Endometrium (tissue), 2 donors: ENCODE results near the gene LIMCH1.
A peak's percentile ranks its signal among the peaks of the same experiment; 100 is the strongest.
"Not testable (repeated sequence)": the region's sequence is repeated elsewhere in the genome, so short reads cannot be mapped to it uniquely, and the experiment has no call there.

Experiments
- FAIRE-seq: peaks from 2 replicates; lab custom pipeline; 2012; peaks lifted over from hg19 to GRCh38; lab: Jason Lieb, UNC
- donor health status: control.
- donor health status: control.

The LIMCH1 gene

DNA sequence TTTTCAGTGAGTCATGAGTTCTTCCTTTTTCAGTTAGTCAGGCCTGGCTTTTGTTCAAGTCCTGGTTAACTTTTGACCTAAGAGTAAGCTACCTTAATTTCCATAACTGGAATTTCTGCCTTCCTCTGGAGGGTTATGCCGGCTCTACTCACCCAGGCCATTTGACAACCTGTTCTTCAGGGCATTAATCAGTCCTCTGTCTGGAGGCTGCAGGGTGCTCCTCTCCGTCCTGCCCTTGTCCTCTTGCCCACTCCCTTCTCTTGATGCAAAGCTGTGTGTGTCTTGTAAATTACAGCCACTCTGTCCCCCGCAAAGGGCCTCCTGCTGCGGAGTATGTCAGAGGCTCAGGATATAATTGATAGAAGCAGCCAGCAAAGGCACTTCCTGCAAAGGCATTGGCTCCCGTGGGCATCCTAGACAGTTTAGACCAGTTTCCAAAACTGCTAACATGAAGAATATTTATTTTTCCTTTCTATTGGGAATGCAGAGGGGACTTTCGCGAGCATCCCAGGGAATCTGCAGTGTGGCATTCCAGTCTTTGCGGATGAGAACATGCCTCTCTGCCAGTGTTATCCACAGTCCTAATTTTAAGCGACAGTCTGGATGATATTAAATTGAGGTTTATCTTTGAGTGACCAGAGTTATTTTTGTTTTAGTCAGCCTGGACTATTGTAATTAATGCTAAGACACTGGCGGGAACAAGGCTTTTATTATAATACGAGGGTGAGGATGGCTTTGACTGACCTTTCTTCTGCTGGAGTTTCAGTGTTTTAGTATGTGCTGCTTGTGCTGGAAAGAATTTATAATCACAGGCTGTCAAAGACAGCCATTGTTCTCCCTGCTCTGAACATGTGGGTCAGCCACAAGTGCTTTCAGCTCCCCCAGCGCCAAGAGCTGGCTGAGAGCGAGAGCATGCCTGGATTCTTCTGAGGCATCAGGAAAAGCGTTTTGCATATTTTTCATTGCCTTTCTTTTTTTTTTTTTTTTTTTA is 74.2 kb downstream of the LIMCH1 start:
- peak; percentile 26 for FAIRE-seq

- FAIRE-seq: no peak
Measured at GRCh38 chr4:41613386-41613785, 75.4 kb downstream of the LIMCH1 start.

DNA sequence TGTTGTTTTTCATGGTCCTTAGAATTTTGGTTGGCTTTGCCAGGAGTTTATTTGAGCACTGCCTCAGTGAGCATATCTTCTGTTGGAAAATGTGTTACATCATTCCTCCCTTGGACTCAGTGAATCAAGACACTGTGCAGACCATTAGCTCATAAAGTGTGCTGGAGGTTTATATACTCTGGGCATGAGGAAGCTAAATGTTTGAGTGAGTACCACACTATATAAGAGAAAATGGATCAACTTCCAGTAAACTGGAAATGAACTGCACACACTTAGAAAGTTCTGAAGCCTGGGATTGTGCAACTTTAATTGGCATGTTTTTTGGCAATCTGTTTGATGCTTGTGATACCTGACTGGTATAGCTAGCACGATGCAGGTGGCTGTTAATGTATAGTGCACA is 75.9 kb downstream of the LIMCH1 start:
- no peak for FAIRE-seq

DNA sequence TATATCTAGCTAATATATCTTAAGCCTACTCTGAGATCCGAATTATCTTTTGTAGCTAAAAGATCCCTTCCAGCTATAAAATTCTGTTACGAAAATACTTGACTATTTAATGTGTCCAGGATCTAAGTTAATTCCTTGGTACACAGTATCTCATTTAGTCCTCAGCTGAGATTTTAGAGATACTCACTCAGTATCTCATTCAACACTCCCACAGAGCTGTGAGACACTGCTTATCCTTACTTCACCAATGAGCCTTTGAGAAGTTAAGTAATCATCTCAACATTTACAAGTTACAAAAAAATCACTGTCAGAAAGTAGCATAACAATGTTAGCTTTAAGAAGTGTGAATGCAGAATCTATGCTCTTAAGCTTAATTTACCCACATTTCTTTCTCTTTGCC is 76.6 kb downstream of the LIMCH1 start:
- no peak for FAIRE-seq

DNA sequence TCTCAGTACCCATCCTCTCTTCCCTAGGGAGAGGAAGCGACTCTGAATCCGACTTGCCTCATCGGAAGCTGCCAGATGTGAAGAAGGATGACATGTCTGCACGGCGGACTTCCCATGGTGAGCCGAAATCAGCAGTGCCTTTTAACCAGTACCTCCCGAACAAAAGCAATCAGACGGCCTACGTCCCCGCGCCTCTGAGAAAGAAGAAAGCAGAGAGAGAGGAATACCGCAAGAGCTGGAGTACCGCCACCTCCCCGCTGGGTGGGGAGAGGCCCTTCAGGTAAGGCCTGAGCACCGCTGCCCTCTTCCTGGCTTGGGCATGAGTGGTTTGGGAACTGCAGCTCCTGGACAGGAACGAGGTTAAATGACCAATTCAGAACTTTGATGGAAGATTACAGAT is 81.2 kb downstream of the LIMCH1 start:
- FAIRE-seq: no peak

DNA sequence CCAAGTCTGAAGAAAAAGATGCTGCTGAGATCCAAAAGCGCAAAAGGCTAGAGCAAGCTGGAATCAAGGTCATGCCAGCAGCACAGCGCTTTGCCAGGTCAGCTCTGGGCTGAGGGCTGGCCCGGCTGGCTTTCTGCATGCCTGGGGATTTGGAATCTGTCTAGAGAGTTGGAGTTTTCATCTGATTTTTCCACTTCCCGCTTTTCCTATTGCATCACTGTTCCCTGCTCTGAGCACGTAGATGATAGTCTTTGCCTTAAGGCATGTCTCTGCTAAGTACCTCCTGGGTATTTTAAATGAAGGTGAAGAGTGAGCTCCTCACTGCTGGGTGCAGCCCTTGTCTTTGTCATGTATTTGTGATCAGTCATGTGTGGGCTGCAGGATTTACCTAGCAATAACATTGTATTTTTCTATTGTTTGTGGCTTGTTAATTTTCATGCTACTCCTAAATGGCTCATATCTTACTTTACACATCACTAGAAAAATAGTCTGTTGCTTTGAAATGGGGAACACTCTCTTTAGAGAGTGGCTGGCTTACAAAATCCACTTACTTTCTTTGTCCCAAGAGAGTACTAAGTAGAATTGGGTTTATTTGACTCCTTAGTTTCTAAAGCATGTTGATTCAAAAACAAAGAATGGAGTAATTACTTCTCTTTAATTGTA is 82.8 kb downstream of the LIMCH1 start:
- FAIRE-seq: no peak

- no peak for FAIRE-seq
Measured at GRCh38 chr4:41622787-41623186, 84.8 kb downstream of the LIMCH1 start.

GRCh38 chr4:41624765-41625164 is 86.8 kb downstream of the LIMCH1 start:
- FAIRE-seq: no peak

GRCh38 chr4:41625531-41625930 is 87.6 kb downstream of the LIMCH1 start:
- no peak for FAIRE-seq

GRCh38 chr4:41628936-41629335 is 91.0 kb downstream of the LIMCH1 start:
- FAIRE-seq: no peak

DNA sequence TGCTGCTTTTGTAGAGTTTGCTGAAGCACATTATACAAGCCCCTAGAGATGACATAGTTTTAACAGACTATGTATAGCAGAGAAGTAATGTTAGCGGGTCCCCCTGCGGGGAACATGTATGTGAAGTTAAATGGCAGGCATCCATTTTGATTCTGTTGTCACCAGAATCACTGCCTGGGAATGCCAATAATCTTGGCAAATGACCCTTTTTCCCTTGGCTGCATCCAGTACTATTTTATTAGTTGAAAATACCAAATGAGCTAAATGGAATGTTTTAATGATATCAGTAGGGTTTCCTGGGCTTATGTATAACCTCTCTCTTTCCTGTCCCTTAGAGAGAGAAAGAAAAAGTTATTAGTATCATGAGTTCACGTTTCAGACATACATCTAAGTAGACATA is 93.6 kb downstream of the LIMCH1 start:
- no peak for FAIRE-seq

DNA sequence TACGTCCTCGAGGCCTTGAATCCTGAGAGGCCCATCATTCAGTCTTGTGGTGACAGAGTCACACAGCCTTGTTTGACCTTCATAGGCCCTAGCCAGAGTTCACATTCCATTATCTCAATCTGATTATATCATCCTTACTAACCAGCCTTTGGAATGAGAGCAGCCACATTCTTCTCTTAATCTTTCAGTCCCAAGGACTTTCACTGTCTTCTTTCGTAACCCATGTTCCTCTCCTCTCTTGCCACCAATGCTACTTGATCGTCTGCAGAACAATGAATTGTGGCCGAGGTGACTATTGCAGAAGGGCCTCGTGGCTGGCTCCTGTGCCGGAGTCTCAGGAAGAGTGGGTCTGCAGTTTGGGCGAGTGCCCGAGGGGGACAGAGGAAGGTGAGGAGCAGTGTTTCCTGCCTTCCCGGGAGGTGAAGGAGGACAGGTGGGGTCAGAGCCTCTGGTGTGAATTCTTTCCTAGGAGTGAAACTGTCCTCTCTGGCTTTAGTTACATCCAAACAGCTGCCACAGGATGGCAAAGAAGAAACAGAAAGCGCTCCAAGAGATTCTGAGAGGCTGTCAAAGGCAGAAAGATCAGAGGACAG is 94.6 kb downstream of the LIMCH1 start:
- no peak for FAIRE-seq

GRCh38 chr4:41633321-41633720 is 95.4 kb downstream of the LIMCH1 start:
- no peak for FAIRE-seq

DNA sequence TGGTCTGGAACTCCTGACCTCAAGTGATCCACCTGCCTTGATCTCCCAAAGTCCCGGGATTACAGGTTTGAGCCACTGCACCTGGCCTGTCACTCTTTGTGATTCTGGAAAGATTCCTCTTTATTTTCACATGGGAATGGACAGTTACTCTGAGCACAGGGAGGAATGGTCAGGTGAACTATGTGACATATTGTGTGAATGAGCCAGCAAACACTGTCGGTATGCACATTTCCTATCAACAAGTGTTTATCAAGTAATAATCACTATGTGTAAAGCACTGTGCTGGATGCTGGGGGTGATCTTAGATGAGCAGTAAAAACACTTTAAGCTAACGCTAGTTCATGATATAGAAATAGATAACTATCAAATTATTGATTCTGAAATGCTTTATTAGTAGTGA is 97.5 kb downstream of the LIMCH1 start:
- no peak for FAIRE-seq

DNA sequence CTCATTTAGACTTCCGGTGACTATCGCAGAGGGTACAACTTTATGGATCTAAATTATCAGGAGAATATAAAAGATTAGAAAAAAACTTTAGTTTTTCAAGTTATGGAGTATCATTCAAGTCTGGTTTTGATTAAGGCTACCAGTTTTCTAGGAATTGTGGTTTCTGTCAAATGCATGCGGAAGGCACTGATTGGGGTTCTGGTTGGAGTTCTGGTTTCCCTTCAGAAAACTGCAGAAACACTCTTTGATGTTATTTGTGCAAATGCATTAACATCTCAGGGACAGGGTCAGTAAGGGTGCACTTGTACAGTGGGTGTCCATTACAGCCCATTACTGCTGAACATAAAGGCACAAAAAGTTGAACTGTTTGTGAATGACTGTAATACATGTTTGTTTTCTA is 100.2 kb downstream of the LIMCH1 start:
- FAIRE-seq: no peak

- no peak for FAIRE-seq
Measured at GRCh38 chr4:41638866-41639265, 100.9 kb downstream of the LIMCH1 start.

DNA sequence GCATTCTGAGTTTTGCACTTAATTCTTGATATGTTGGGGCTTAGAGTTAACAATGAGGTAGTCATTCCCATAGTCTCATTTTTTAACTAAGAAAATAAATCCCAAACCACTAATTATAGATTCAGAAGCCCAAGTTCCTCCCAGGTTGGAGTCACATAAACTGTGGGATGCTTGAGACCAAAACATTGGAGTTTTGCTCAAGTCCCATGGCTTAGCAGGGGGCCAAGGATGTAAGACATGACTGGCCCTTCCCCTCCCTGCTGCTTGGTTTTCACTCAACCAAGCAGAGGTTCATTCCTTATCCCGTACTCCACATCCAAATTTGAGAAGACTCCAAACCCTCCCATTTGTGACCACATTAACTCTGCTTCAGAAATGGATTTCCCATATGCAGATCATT is 101.3 kb downstream of the LIMCH1 start:
- FAIRE-seq: no peak

GRCh38 chr4:41640906-41641305 is 102.9 kb downstream of the LIMCH1 start:
- no peak for FAIRE-seq

DNA sequence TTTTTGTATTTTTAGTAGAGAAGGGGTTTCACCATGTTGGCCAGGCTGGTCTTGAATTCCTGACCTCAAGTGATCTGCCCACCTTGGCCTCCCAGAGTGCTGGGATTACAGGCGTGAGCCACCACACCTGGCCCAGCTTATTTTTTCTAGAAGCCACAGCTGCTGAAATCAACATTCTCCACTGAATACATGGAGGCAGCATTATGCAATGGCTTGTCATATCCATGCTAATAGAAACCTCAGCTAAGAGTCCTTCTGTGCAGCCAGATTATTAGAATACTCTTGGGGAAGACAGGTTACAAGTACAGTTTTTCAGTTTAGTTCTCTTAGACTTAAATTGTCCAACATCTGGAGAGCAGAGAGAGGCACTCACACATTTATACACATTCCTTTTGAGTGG is 104.8 kb downstream of the LIMCH1 start:
- not testable (repeated sequence) for FAIRE-seq

GRCh38 chr4:41643331-41643730 is 105.4 kb downstream of the LIMCH1 start:
- peak; percentile 21 for FAIRE-seq

DNA sequence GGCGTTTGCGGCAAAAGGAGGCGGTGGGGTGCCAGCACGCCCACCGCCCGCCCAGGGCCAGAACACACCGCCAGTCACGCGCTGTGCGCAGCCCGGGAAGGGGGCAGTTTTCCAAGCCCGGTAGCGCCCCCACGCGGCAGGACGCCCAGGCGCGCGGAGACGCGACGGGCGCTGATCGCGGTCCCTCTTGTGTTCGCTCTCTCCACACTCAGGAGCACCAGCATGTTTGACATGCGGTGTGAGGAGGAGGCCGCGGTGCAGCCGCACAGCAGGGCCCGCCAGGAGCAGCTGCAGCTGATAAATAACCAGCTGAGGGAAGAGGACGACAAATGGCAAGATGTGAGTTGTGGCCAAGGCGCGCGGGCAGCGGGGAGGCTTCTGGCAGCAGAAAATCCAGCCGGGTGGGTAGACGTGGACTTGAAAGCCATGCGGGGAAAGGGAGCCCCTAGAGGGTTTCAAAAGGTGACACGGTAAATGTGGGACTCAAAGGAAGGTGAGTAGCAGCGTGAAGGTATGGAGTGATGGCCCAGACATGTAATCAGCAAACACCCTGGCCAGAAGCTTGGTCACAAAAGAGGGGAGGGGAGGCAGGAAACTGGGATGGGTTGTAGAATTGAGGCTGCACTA is 106.4 kb downstream of the LIMCH1 start:
- no peak for FAIRE-seq

- no peak for FAIRE-seq
Measured at GRCh38 chr4:41644915-41645295, 106.9 kb downstream of the LIMCH1 start.
